Activated CD4-positive, alpha-beta T cell treated with anti-CD3 and anti-CD28 coated beads, Interleukin-2, amount 50 U/mL, for 48 hours (primary cell): ENCODE results near the gene MSH4.

Experiments
- DNase-seq, 2 experiments: peaks; one replicate each; pipeline ENCODE4 v3.0.0-alpha.2; 2020

MSH4 gene

DNA sequence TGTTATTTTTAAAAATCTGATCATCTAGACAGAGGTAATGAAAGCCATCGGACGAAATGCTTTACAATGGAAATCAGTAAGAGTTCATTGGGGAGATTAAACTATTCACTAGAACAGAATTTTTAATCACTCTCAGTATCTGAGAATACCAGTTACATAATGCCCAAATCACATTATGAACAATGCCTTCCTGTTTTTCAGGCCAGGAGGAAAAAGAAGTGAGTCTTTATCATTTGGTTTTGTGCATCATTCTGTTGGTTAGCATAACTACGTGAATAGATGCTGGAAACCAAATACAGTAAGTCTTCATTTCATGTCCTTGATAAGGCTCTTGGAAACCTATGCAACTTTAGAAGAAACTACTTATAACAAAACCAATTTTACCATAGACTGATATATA, 153.5 kb downstream of the MSH4 start:
- no peak for DNase-seq

DNA sequence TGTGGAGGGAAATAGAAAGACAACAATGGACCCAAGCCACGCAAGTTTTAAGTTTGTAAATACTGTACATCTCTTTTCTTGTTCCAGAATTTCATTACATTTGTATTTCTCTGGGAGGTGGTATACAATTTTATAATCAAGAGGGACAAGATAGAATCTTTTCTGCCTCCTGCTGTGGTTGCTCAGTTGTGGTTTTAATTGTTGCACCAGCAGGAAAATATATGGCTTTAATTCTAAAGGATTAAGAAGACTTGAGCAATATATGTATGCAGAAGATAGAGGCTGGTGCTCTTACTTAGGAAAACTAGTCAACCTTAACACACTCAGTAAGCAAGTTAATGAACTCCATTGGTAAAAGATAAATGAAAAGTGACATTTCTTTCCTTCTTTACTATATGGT, 155.3 kb downstream of the MSH4 start:
- no peak for DNase-seq

DNA sequence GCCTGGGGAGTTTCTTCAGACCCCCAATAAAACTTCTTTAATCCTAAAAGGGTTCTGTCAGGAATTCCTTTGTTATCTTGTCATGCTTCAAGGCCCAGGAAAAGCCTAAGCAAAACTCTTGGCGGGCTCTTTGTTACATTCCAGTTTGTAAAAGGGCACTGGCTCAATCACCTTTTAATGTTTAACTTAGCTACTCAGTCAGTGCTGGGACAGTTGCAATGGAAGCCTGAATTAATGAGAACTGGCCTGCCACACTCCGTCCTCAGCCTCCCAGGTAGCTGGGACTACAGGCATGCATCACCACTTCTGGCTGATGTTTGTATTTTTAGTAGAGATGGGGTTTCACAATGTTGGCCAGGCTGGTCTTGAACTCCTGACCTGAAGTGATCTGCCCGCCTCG, 156.8 kb downstream of the MSH4 start:
- no peak for DNase-seq

DNA sequence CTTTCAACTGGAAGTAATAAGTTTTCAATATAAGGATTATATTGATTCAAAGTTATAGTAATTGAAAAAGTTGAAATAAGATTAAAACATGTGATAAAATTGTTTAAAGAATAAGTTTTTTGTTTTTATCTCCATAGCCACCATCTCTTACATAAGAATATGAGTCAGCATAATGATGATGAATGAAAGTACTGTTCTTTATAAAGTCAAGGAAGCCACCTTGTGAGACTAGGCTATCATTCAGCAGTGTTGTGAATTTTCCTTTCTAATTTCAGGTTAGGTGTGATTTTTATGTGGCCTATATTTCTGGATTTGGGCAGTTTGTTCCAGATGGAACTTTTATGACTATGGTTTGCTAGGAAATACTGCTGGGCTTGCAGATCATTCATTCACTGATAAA, 157.9 kb downstream of the MSH4 start:
- no peak for DNase-seq
